A673 (cell line): ENCODE measurements around the gene ZCRB1. TPM values are rescaled to one million over a fixed set of nuclear protein-coding genes. Genes with fewer than 3 reads are reported as not detected.
"Not testable (repeated sequence)": the region's sequence is repeated elsewhere in the genome, so short reads cannot be mapped to it uniquely, and the experiment has no call there.

Experiments
- BruUV-seq: library from RNA; stranded (reverse); fragments of 400-500 nt; replicated peaks from 2 replicates; lab custom pipeline; 2021; lab: Mats Ljungman, UMichigan
- CTCF ChIA-PET: fragments of 300-600 bp; sonication (Branson Sonifier 250); formaldehyde crosslinking; loops from one replicate; lab custom pipeline; 2022; ENCODE audit warnings: antibody characterized with exemption; lab: Charles Lee
- POLR2A ChIA-PET: fragments of 300-600 bp; sonication (Branson Sonifier 250); formaldehyde crosslinking; loops from one replicate; lab custom pipeline; 2022; ENCODE audit warnings: antibody characterized with exemption; ENCODE audit not compliant: low non-redundant PET; lab: Charles Lee
- DNase-seq: peaks from one replicate; pipeline ENCODE4 v3.0.0-alpha.2; 2015; ENCODE audit warnings: low spot score
- H3K27ac ChIP-seq: fragments of 200-600 bp; sonication (generic); 2 replicates; pipeline ENCODE4 v1.5.1; 2016; ENCODE audit warnings: mixed run types, low read depth, mild to moderate bottlenecking, mixed read lengths, antibody characterized with exemption, low read length; ENCODE audit not compliant: poor library complexity, severe bottlenecking
- H3K27me3 ChIP-seq: fragments of 200-600 bp; sonication (generic); replicated peaks from 2 replicates; pipeline ENCODE4 v1.6.1; 2017; ENCODE audit warnings: mixed run types, low read depth, mild to moderate bottlenecking, mixed read lengths, antibody characterized with exemption, low read length; ENCODE audit not compliant: insufficient read depth, poor library complexity
- H3K36me3 ChIP-seq: fragments of 200-600 bp; sonication (generic); 2 replicates; pipeline ENCODE4 v1.6.1; 2016; ENCODE audit warnings: mixed run types, mild to moderate bottlenecking, mixed read lengths, antibody characterized with exemption, low read length; ENCODE audit not compliant: insufficient read depth, poor library complexity, severe bottlenecking
- H3K4me1 ChIP-seq: fragments of 200-600 bp; sonication (generic); 2 replicates; pipeline ENCODE4 v1.6.1; 2017; ENCODE audit warnings: mixed run types, mild to moderate bottlenecking, mixed read lengths, antibody characterized with exemption, low read length; ENCODE audit not compliant: insufficient read depth, poor library complexity, severe bottlenecking
- H3K4me3 ChIP-seq: fragments of 200-600 bp; sonication (generic); 2 replicates; pipeline ENCODE4 v1.5.1; 2016; ENCODE audit warnings: low read depth, mixed run types, mild to moderate bottlenecking, mixed read lengths, low read length; ENCODE audit not compliant: poor library complexity, severe bottlenecking
- H3K9me3 ChIP-seq: fragments of 200-600 bp; sonication (generic); 2 replicates; pipeline ENCODE4 v1.6.1; 2016; ENCODE audit warnings: mixed run types, low read depth, mild to moderate bottlenecking, mixed read lengths, antibody characterized with exemption, low read length; ENCODE audit not compliant: poor library complexity, severe bottlenecking
- EZH2 ChIP-seq: fragments of 200-600 bp; sonication (generic); IDR thresholded peaks from 2 replicates; pipeline ENCODE4 v1.6.1; 2017; ENCODE audit warnings: borderline replicate concordance, low read depth, mild to moderate bottlenecking, mixed read lengths, antibody characterized with exemption, low read length; ENCODE audit not compliant: poor library complexity, severe bottlenecking
- intact Hi-C: fragments of 100-400 bp; cut with micrococcal nuclease; formaldehyde crosslinking; loops from one replicate; pipeline ENCODE4 v1.10.0; 2022; ENCODE audit not compliant: unreplicated experiment
- total RNA-seq: library from RNA; stranded (reverse); gene quantifications from 2 replicates; pipeline ENCODE4 v1.2.3, GENCODE V29; 2021
- TF ChIP-seq, protein P1 (sequence below): fragments of 300-800, 200-600 bp; sonication (generic); conservative IDR thresholded peaks from 2 replicates; pipeline ENCODE4 v1.5.1; 2017; ENCODE audit warnings: low read depth, mild to moderate bottlenecking, antibody characterized with exemption, low read length, moderate library complexity, mixed read lengths

ZCRB1 gene
- total RNA-seq, 1 experiment from 2014 or later, result 110 TPM

DNA sequence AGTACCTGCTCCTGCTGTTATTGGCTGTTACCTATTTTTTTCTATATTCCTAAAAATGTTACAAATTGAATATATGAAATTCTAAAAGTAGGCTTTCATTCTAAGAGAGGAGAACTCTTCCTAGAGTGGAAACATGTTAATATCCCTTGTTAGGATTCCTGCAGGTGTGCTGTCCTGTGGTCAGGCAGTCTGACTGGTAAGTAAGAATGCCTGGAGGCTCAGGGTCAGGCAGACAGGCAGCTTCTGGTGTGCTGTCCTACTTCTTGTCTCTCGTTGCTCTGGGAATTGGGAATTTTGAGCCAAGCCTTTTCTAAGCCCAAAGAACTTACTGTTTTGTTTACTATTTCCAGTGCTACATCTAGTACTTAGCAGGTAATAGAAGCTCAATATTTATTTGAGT is 10.4 kb upstream of the ZCRB1 start:
- BruUV-seq, result no TSS peak
- ChIA-PET CTCF (no interaction called here), POLR2A (no interaction called here)
- peaks cover 13% of the 10 kb centered on the region for H3K36me3 ChIP-seq
- no peak overlapping the region for H3K4me3 ChIP-seq
- intact Hi-C loops, result loop anchor here (10.0 kb wide), 1 partner anchor 1061 kb away; no protein-coding TSS in a partner anchor
- H3K27ac ChIP-seq, result no peak overlapping the region
- H3K9me3 ChIP-seq, result no peaks in the 10 kb centered on the region
- TF ChIP-seq, protein P1, sequence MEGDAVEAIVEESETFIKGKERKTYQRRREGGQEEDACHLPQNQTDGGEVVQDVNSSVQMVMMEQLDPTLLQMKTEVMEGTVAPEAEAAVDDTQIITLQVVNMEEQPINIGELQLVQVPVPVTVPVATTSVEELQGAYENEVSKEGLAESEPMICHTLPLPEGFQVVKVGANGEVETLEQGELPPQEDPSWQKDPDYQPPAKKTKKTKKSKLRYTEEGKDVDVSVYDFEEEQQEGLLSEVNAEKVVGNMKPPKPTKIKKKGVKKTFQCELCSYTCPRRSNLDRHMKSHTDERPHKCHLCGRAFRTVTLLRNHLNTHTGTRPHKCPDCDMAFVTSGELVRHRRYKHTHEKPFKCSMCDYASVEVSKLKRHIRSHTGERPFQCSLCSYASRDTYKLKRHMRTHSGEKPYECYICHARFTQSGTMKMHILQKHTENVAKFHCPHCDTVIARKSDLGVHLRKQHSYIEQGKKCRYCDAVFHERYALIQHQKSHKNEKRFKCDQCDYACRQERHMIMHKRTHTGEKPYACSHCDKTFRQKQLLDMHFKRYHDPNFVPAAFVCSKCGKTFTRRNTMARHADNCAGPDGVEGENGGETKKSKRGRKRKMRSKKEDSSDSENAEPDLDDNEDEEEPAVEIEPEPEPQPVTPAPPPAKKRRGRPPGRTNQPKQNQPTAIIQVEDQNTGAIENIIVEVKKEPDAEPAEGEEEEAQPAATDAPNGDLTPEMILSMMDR, result no peak
- no peak for TF ChIP-seq EZH2
- peaks cover 3% of the 10 kb centered on the region for H3K4me1 ChIP-seq
- no peak for DNase-seq
- H3K27me3 ChIP-seq, result no peaks in the 10 kb centered on the region

- BruUV-seq, result no TSS peak
- Histone ChIP-seq H3K4me1 (peaks cover 6% of the 10 kb centered on the region), H3K36me3 (peaks cover 13% of the 10 kb centered on the region), H3K27ac (no peak overlapping the region), H3K9me3 (no peaks in the 10 kb centered on the region), H3K27me3 (no peaks in the 10 kb centered on the region), H3K4me3 (no peak overlapping the region)
- peak; percentile 70 for DNase-seq
- POLR2A ChIA-PET, result interaction anchor here (0.7 kb wide), 1 partner anchor 427 kb away, joined by 3 read pairs; no protein-coding TSS in a partner anchor
- TF ChIP-seq, protein P1, result peak; percentile 70
- TF ChIP-seq EZH2, result no peak
- intact Hi-C loops, result loop anchor here (1.0 to 10.0 kb wide), 2 partner anchors 308 to 1058 kb away; no protein-coding TSS in a partner anchor
- CTCF ChIA-PET, result interaction anchor here (0.9 kb wide), 1 partner anchor 202 kb away, joined by 4 read pairs; no protein-coding TSS in a partner anchor
Observed at GRCh38 chr12:42332301-42333285, 6.7 kb upstream of the ZCRB1 start.

DNA sequence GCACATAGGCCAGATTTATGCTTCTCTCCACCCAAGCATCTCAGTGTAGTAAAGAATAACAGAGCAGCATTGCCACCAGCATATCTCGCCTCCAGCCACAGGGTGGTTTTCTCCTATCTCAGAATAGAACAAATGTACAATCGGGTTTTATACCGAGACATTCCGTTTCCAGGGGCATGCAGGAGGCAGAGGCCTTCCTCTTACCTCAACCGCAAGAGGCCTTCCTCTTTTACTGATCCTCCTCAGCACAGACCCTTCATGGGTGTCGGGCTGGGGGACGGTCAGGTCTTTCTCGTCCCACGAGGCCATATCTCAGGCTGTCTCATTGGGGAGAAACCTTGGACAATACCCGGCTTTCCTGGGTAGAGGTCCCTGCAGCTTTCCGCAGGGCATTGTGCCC is 4.2 kb upstream of the ZCRB1 start:
- H3K36me3 ChIP-seq, H3K27me3 ChIP-seq, BruUV-seq, POLR2A ChIA-PET, DNase-seq, H3K4me3 ChIP-seq, H3K9me3 ChIP-seq, CTCF ChIA-PET, H3K27ac ChIP-seq: not testable (repeated sequence)
- peaks cover 14% of the 10 kb centered on the region for H3K4me1 ChIP-seq
- intact Hi-C loops, result loop anchor here (10.0 kb wide), 1 partner anchor 1055 kb away; no protein-coding TSS in a partner anchor
